HG02678 (cell line): Measurements from ENCODE around the gene MYBPH.

ENCODE experiments used
- ATAC-seq: cut with Tn5 transposase; IDR thresholded peaks from one replicate; pipeline ENCODE4 v1.9.1; 2021; ENCODE audit warnings: mild to moderate bottlenecking, moderate library complexity; ENCODE audit not compliant: unreplicated experiment

MYBPH gene

GRCh38 chr1:203150511-203151297, 24.9 kb downstream of the MYBPH start:
- no peak for ATAC-seq

GRCh38 chr1:203149188-203149840, 26.3 kb downstream of the MYBPH start:
- no peak for ATAC-seq

GRCh38 chr1:203148579-203148978, 27.0 kb downstream of the MYBPH start:
- ATAC-seq, result no peak

- ATAC-seq, result no peak
Measured at GRCh38 chr1:203148127-203148526, 27.5 kb downstream of the MYBPH start.

- no peak for ATAC-seq
Measured at GRCh38 chr1:203147376-203147775, 28.2 kb downstream of the MYBPH start.

- no peak for ATAC-seq
Measured at GRCh38 chr1:203146537-203146936, 29.1 kb downstream of the MYBPH start.

- ATAC-seq, result no peak
Measured at GRCh38 chr1:203146042-203146369, 29.6 kb downstream of the MYBPH start.

GRCh38 chr1:203145321-203146041, 30.1 kb downstream of the MYBPH start:
- ATAC-seq, result no peak

- ATAC-seq, result no peak
Measured at GRCh38 chr1:203144661-203145060, 31.0 kb downstream of the MYBPH start.

- ATAC-seq, result no peak
Measured at GRCh38 chr1:203143641-203144040, 32.0 kb downstream of the MYBPH start.

- ATAC-seq, result no peak
Measured at GRCh38 chr1:203142684-203143408, 32.8 kb downstream of the MYBPH start.

- no peak for ATAC-seq
Measured at GRCh38 chr1:203142124-203142523, 33.5 kb downstream of the MYBPH start.

- ATAC-seq, result no peak
Measured at GRCh38 chr1:203140743-203141520, 34.7 kb downstream of the MYBPH start.

GRCh38 chr1:203139976-203140475, 35.6 kb downstream of the MYBPH start:
- ATAC-seq, result no peak

- ATAC-seq, result no peak
Measured at GRCh38 chr1:203138066-203138465, 37.6 kb downstream of the MYBPH start.

- no peak for ATAC-seq
Measured at GRCh38 chr1:203137324-203137723, 38.3 kb downstream of the MYBPH start.

GRCh38 chr1:203136409-203137042, 39.1 kb downstream of the MYBPH start:
- ATAC-seq, result no peak

GRCh38 chr1:203135636-203136305, 39.9 kb downstream of the MYBPH start:
- ATAC-seq, result no peak

- ATAC-seq, result no peak
Measured at GRCh38 chr1:203133970-203134725, 41.5 kb downstream of the MYBPH start.
